GM19025 (cell line): ENCODE measurements around the gene GRB10.

Experiments used
- ATAC-seq: cut with Tn5 transposase; IDR thresholded peaks from one replicate; pipeline ENCODE4 v1.9.1; 2021; ENCODE audit warnings: mild to moderate bottlenecking, low read depth, moderate library complexity; ENCODE audit not compliant: unreplicated experiment

The GRB10 gene

GRCh38 chr7:50782375-50783208, at the start of gene GRB10:
Gene GRB10 (minus strand): TSS chr7:50782896. CDS start chr7:50732322, 50,574 bp downstream.
- no peak for ATAC-seq

DNA sequence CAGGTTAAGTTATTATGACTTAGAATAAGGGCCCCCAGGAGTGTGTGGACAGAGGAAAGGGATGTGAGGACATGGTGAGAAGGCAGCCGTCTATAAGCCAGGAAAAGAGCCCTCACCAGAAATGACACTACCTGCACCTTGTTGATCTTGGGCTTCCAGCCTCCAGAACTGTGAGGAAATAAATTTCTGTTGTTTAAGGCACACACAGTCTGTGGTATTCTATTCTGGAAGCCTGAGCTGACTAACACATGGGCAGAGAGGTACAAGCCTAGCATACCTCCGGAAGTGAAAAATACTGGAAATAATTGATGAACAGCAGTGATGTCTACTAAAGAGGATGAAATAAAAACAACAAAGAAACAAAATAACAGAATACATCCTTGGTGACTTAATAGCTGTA, 46.1 kb upstream of the GRB10 start:
- no peak for ATAC-seq

DNA sequence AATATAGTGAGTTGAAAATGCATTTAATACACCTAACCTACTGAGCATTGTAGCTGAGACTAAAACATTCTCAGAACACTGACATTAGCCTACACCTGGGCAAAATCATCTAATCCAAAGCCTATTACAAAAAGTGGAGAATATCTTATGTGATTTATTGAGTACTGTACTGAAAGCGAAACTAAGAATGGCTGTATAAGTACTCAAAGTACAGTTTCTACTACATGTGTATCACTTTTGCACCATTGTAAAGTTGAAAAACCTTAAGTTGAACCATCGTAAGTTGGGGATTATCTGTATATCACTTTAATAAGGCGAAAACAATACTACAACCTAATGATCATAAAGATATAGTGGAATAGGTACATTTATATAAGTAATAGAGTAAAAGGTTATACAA, 45.4 kb upstream of the GRB10 start:
- ATAC-seq = no peak

DNA sequence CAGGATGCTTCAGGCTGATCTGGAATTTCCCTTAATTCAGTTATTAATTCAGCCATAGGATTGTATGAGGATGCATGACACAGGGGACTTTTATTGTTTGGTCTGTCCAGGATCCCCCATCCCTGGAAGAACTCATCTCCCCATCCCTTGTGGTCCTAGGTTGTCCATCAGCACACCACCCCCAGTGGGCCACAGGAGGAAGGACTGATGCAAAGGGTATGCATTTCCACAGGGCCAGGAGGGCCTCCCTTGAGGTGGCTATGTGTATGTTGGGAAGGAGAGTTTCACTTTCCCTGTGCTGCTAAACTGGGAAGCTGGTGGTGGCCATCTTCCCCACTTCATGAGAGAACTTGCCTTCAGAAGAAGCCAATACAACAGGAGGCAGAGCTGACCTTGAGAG, 44.6 kb upstream of the GRB10 start:
- ATAC-seq = no peak

DNA sequence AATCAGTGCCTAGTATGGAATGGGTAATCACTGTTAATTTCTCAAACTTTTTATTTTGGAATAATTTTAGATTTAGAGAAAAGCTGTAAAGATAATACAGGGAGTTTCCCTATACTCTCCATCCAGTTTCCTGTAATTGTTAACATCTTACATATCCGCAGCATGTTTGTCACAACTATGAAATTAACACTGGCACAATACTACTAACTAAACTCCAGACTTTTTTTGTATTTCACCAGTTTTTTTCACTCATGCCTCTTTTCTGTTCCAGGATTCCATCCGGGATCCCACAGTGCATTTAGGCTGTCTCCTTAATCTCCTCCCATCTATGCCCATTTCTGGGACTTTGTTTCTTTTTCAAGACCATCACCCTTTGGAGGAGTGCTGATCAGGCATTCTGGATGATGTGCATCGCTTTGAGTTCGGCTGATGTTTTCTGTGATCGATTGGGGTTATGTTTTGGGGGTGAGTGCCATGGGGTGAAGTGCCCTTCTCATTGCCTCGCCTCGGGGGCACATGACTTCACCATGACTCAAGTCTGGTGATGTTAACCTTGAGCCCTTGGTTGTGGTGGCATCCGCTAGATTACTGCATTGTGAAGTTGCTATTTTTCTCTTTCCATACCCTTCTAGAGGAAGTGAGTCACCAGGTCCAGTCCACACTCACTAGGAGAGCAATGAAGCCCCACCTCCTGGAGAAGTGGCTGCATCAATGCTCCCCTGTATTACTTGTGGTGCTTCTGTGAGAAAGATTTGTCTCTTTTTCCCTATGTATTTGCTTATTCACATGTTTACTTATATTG, 43.9 kb upstream of the GRB10 start:
- no peak for ATAC-seq

DNA sequence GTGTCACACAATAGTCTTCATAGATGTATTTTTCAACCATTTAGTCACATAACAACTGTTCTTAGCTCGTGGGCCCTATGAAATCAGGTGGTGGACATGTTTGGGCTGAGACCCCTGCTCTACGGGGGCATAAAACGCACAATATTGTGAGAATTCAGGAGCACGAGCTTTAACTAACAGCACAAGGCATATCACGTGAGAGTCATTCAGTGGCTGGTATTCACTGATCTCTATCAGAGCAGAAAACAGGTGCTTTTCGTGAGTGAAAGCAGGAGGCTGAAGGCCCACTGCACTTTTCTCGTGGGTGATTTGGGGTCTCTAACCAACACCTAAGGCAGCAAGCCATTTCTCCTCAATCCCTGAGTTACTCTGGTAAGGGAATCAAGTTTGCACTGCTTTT, 42.8 kb upstream of the GRB10 start:
- no peak for ATAC-seq

- ATAC-seq = no peak
Observed at GRCh38 chr7:50824882-50825281, 42.2 kb upstream of the GRB10 start.

- no peak for ATAC-seq
Observed at GRCh38 chr7:50822706-50823105, 40.0 kb upstream of the GRB10 start.

GRCh38 chr7:50822110-50822509, 39.4 kb upstream of the GRB10 start:
- no peak for ATAC-seq

DNA sequence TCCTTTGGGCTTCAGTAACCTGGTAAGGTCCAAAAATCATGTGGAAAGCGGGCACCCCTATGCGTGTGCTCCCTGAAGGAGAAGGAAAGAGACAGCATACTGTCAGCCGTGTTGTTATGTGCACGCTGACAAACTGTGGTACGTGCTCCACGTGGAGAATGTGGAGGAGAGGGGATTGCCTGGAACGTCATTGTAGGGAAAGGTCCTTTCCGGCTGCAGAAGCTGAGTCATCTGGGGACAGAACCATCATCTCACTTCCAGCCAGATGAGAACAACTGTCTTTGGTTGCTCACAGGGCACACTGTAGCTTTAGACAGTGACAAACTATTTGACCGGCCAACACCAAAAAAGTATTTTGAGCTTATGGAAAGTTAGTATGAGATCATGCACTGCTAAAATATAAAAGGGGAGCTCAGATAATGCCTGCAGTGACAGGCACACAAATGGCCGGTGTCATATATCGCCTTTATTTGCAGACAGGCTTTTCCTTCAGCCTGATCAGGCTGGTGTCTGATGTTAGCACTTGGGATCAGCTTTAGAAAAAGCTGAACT, 38.8 kb upstream of the GRB10 start:
- ATAC-seq = no peak

DNA sequence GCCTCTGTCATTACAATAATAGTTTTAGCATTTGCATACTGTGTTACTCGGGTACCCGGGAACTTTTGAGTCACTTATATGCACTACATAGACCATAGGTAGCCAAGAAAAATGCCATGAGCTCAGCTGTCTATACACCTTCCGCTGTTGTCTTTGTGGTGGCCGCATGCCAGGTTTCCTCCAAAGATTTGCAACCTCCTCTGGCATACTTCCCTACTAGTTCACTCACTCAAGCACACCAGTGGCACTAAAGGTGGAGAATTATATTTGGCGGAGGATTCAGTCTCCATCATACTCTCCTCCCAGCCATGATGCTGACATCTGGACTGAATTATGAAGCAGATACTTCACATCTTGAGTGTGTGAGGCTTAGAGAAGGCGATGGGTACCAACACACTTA, 35.6 kb upstream of the GRB10 start:
- ATAC-seq = no peak

DNA sequence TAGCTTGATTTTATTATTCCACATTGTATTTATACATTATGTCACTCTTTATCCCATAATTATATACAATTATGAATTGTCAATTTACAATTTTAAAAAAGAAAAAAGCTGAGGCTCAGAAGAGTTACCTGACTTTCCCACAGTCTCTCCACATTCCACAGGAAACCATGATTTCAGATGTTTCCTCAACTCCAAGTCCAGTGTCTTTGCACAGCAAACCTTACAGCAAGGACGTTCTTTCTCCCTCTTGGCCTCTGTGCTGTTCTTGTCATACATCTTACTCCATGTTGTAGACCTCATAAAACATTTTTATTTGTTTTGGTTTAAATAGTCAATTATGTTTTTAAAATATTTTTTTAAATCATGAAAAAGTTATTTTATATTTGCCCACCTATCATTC, 34.9 kb upstream of the GRB10 start:
- no peak for ATAC-seq

DNA sequence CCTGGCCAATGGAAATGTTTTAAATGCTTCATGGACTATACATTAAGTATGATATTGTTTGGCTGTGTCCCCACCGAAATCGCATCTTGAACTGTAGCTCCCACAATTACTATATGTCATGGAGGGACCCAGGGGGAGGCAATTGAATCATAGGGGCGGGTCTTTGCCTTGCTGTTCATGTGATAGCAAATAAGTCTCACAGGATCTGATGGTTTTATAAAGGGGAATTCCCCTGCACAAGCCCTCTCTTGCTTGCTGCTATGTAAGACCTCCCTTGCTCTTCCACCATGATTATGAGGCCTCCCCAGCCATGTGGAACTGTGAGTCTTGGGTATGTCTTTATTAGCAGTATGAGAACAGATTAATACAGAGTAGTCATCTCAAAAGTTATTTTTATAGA, 32.4 kb upstream of the GRB10 start:
- ATAC-seq = no peak

DNA sequence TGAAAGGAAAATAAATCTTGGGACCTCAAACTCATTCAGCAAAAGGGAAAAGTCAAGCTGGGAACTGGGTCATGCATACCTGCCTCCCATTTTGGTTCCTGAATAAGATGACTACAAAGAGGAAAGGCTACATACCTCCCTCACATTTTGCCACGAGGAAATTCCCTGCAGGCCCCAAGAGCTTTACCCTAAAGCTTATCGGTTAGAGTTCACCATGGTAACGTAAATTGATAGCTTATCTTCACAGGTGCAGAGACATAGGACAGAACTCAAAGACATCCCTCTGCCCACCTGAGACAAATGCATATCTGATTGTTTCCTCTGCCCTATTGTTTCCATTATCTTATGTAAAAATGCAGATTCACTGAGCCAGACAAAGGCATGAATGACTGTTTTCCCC, 31.5 kb upstream of the GRB10 start:
- no peak for ATAC-seq

- no peak for ATAC-seq
Observed at GRCh38 chr7:50812841-50813475, 30.3 kb upstream of the GRB10 start.

- ATAC-seq = no peak
Observed at GRCh38 chr7:50812094-50812493, 29.4 kb upstream of the GRB10 start.

DNA sequence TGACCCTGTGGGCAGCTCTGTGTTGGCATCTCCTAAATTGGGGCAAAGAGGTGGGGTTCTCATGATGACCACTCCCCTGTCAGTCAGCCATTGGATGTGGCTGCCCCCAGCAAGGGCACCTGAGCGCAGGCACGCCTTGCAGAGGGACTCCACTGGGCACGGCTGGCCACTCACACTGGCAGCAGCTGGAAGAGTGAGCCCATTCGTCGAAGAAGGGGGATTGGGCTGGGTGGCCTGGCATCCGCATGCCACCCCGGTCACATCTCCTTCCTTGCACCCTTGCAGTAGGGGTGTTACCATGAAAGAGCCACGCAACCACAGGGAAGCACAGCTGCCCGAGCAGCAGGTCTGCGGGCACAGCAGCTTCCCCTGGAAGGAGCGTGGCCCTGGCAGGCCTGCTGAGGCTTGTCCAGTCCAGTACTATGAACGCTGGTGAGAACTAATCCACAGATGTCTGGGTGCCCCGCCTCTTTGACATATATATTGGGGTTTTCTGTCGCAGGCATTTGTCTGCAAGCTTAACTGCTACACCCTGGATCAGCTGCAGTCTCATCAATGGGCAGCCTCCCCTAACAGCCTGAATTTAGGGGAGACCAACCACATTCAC, 25.7 kb upstream of the GRB10 start:
- ATAC-seq = no peak

GRCh38 chr7:50807026-50807730, 24.5 kb upstream of the GRB10 start:
- no peak for ATAC-seq

GRCh38 chr7:50806143-50806542, 23.4 kb upstream of the GRB10 start:
- ATAC-seq = no peak
